ENCODE measurements around the gene TRMT13.

TRMT13 gene

GRCh38 chr1:100164216-100164615, 31.3 kb downstream of the TRMT13 start:
- no peak for DNase-seq

DNA sequence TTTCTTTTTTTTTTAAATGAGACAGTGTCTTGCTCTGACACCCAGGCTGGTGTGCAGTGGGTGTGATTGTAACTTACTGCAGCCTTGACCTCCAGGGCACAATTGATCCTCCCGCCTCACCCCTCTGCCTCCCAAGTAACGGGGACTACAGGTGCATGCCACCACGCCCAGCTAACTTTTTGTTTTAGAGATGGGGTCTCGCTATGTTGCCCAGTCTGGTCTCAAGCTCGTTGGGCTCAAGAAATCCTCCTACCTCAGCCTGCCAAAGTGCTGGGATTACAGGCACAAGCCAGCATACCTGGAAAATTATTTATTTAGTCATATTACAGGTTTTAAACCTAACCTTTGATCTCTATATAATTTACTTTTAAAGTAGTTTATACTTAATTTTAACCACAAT, 31.7 kb downstream of the TRMT13 start:
- Histone ChIP-seq H2BK15ac (replicated peaks; ENCODE audit: low read depth) (no peak overlapping the region), H3K79me1 (ENCODE audit: low read length) (no peaks in the 10 kb centered on the region), H2AK5ac (ENCODE audit: low read length) (no peak overlapping the region), H3K27ac (ENCODE audit: low read depth, low read length) (no peak overlapping the region), H3K4me3 (ENCODE audit: low read length) (no peak overlapping the region), H3K4ac (ENCODE audit: low read depth, low read length) (no peak overlapping the region), H3K4me2 (ENCODE audit: low read length) (no peak overlapping the region), H3K36me3 (ENCODE audit: control insufficient read depth, insufficient read depth, low read length) (no peaks in the 10 kb centered on the region), H4K8ac (ENCODE audit: low read depth, low read length) (no peak overlapping the region), H3K79me2 (ENCODE audit: control insufficient read depth, insufficient read depth, low read length) (no peaks in the 10 kb centered on the region), H3K4me1 (ENCODE audit: control insufficient read depth, low read depth, low read length) (no peaks in the 10 kb centered on the region), H3K18ac (ENCODE audit: low read length) (no peak overlapping the region), H3K56ac (ENCODE audit: low read length) (no peak overlapping the region), H2BK5ac (ENCODE audit: low read length) (no peak overlapping the region), H3K27me3 (ENCODE audit: insufficient read depth, low read length, poor library complexity) (no peaks in the 10 kb centered on the region), H2BK120ac (ENCODE audit: low read depth, low read length) (no peak overlapping the region), H3K23ac (ENCODE audit: low read length) (no peak overlapping the region), H4K5ac (ENCODE audit: low read length) (no peak overlapping the region), H3K9ac (ENCODE audit: low read length) (no peak overlapping the region)
- DNase-seq, result no peak
- WGBS (ENCODE audit: extremely low coverage, insufficient coverage, low lambda C conversion rate), result no CpG with 5 or more reads among the region's 5 CpGs

More at GRCh38 chr1:100164216-100164615, 31.3 kb downstream of the TRMT13 start:
- Histone ChIP-seq H3K4me2 (ENCODE audit: low read length) (no peak overlapping the region), H3K23ac (ENCODE audit: low read length) (no peak overlapping the region), H2BK15ac (replicated peaks; ENCODE audit: low read depth) (no peak overlapping the region), H3K9ac (ENCODE audit: low read length) (no peak overlapping the region), H3K36me3 (ENCODE audit: control insufficient read depth, insufficient read depth, low read length) (no peaks in the 10 kb centered on the region), H2BK5ac (ENCODE audit: low read length) (no peak overlapping the region), H3K4me3 (ENCODE audit: low read length) (no peak overlapping the region), H3K79me1 (ENCODE audit: low read length) (no peaks in the 10 kb centered on the region), H3K56ac (ENCODE audit: low read length) (no peak overlapping the region), H2BK120ac (ENCODE audit: low read depth, low read length) (no peak overlapping the region), H4K8ac (ENCODE audit: low read depth, low read length) (no peak overlapping the region), H4K5ac (ENCODE audit: low read length) (no peak overlapping the region), H3K4ac (ENCODE audit: low read depth, low read length) (no peak overlapping the region), H3K18ac (ENCODE audit: low read length) (no peak overlapping the region), H3K27me3 (ENCODE audit: insufficient read depth, low read length, poor library complexity) (no peaks in the 10 kb centered on the region), H3K27ac (ENCODE audit: low read depth, low read length) (no peak overlapping the region), H3K4me1 (ENCODE audit: control insufficient read depth, low read depth, low read length) (no peaks in the 10 kb centered on the region), H2AK5ac (ENCODE audit: low read length) (no peak overlapping the region), H3K79me2 (ENCODE audit: control insufficient read depth, insufficient read depth, low read length) (no peaks in the 10 kb centered on the region)
- WGBS (ENCODE audit: extremely low coverage, insufficient coverage, low lambda C conversion rate), result no CpG with 5 or more reads among the region's 2 CpGs

DNA sequence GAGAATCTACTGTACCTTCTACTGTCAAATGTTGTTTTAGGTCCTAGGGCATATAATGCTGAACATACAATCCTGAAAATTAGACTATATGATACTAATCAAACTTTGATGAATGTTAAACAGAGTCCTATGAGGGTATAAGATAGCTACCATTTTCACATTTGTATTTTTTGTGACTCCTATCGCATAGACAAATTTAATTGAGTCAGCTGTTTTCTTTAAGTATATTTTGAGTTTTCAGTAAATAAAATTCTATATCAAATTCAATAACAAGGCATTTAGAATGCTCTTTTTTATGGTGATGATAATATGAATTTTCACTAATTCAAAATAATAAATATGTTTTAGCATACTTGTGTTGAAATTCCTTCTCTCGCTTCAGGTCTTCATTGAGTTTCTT, 35.1 kb downstream of the TRMT13 start:
- Histone ChIP-seq H3K79me1 (ENCODE audit: low read length) (no peaks in the 10 kb centered on the region), H2BK5ac (ENCODE audit: low read length) (no peak overlapping the region), H3K56ac (ENCODE audit: low read length) (no peak overlapping the region), H2BK120ac (ENCODE audit: low read depth, low read length) (no peak overlapping the region), H3K4me2 (ENCODE audit: low read length) (no peak overlapping the region), H3K27me3 (ENCODE audit: insufficient read depth, low read length, poor library complexity) (no peaks in the 10 kb centered on the region), H3K27ac (ENCODE audit: low read depth, low read length) (no peak overlapping the region), H3K9ac (ENCODE audit: low read length) (no peak overlapping the region), H2BK15ac (replicated peaks; ENCODE audit: low read depth) (no peak overlapping the region), H4K5ac (ENCODE audit: low read length) (no peak overlapping the region), H3K18ac (ENCODE audit: low read length) (no peak overlapping the region), H3K79me2 (ENCODE audit: control insufficient read depth, insufficient read depth, low read length) (no peaks in the 10 kb centered on the region), H3K4me1 (ENCODE audit: control insufficient read depth, low read depth, low read length) (no peaks in the 10 kb centered on the region), H3K4ac (ENCODE audit: low read depth, low read length) (no peak overlapping the region), H4K8ac (ENCODE audit: low read depth, low read length) (no peak overlapping the region), H3K23ac (ENCODE audit: low read length) (no peak overlapping the region), H2AK5ac (ENCODE audit: low read length) (no peak overlapping the region), H3K36me3 (ENCODE audit: control insufficient read depth, insufficient read depth, low read length) (no peaks in the 10 kb centered on the region), H3K4me3 (ENCODE audit: low read length) (no peak overlapping the region)
- no peak for DNase-seq
- no CpG with 5 or more reads among the region's 2 CpGs for WGBS (ENCODE audit: extremely low coverage, insufficient coverage, low lambda C conversion rate)

DNA sequence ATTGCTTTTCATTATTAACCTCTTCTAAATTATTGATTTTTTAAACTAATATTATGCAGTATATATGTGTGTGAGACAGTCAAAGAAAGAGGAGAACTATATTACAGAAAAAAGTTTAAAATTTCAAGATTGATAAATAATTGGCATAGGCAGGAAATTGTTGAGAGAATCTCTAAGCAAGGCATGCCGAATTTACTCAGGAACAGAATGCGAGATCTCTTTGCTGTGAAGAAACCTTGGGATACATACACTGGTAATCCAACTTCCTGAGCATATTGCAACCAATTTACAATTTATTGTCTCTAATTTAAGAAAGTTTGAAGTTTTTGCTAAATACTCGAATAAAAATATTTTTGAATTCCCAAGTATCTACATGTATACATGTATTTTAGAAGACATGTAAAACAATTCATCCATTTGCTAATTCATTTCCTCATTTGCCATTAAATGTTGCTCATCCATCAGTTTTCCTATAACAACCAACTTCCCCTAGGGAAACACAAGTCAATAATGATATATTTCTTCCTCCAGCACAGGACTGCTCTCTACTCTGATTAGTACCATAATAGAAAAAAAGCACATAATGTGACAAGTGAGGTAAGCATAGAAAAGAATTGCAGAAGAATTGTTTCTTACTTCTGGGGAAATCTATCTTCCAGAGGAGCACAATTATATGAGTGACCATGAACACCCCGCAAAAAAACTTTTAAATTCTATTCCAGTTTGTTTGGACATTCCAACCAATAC, 44.5 kb downstream of the TRMT13 start:
- no peak overlapping the region for H2AK5ac ChIP-seq (ENCODE audit: low read length)
- DNase-seq, result no peak
- no peaks in the 10 kb centered on the region for H3K36me3 ChIP-seq (ENCODE audit: control insufficient read depth, insufficient read depth, low read length)
- no CpG with 5 or more reads among the region's 4 CpGs for WGBS (ENCODE audit: extremely low coverage, insufficient coverage, low lambda C conversion rate)
- no peak overlapping the region for H3K18ac ChIP-seq (ENCODE audit: low read length)
- H3K79me2 ChIP-seq (ENCODE audit: control insufficient read depth, insufficient read depth, low read length), result no peaks in the 10 kb centered on the region
- H3K56ac ChIP-seq (ENCODE audit: low read length), result no peak overlapping the region
- H3K27ac ChIP-seq (ENCODE audit: low read depth, low read length), result no peak overlapping the region
- H4K8ac ChIP-seq (ENCODE audit: low read depth, low read length), result no peak overlapping the region
- H3K79me1 ChIP-seq (ENCODE audit: low read length), result no peaks in the 10 kb centered on the region
- no peak overlapping the region for H2BK15ac ChIP-seq (replicated peaks; ENCODE audit: low read depth)
- H3K9ac ChIP-seq (ENCODE audit: low read length), result no peak overlapping the region
- H3K4me3 ChIP-seq (ENCODE audit: low read length), result no peak overlapping the region
- H3K23ac ChIP-seq (ENCODE audit: low read length), result no peak overlapping the region
- no peak overlapping the region for H4K5ac ChIP-seq (ENCODE audit: low read length)
- no peaks in the 10 kb centered on the region for H3K4me1 ChIP-seq (ENCODE audit: control insufficient read depth, low read depth, low read length)
- H2BK120ac ChIP-seq (ENCODE audit: low read depth, low read length), result no peak overlapping the region
- H3K4ac ChIP-seq (ENCODE audit: low read depth, low read length), result no peak overlapping the region
- no peak overlapping the region for H2BK5ac ChIP-seq (ENCODE audit: low read length)
- no peaks in the 10 kb centered on the region for H3K27me3 ChIP-seq (ENCODE audit: insufficient read depth, low read length, poor library complexity)
- no peak overlapping the region for H3K4me2 ChIP-seq (ENCODE audit: low read length)

DNA sequence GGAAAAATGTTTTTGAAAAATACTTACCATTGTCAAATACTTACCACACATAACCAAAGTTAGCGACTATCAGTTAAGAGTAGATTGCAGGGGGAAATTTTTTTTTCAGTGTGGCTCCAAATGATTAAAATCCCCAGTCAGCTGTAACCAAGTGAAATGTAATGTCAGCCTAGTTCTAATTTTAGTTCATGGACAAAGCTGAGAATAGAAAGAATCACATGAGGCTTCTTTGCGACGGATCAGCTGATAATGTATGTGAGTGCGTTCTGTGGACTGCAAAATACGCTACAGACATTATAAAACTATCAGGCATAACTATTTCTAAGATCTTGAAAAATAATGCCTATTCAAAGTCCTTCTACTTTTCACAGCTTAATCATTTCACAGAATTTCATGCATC, 45.1 kb downstream of the TRMT13 start, which contains the start of gene LRRC39:
Gene LRRC39 (minus strand): TSS at position 166 of the 400 bp plus-strand sequence. CDS start 9,740 bp downstream, outside the sequence.
- no peak within 1 kb of the TSS for H3K4ac ChIP-seq (ENCODE audit: low read depth, low read length)

DNA sequence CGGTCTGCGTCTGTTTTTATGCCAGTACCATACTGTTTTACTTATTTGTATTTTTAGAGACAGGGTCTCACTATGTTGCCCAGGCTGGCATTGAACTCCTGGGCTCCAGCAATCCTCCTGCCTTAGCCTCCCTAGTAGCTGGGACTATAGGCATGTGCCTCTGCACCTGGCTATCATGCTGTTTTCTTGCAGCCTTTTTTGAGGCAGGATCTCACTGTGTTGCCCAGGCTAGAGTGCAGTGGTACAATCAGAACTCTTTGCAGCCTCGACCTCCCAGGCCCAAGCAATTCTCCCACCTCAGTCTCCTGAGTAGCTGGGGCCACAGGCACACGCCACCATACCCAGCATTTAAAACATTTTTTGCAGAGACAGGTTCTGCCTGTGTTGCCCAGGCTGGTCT, 50.4 kb downstream of the TRMT13 start:
- Histone ChIP-seq H2BK15ac (replicated peaks; ENCODE audit: low read depth) (no peak overlapping the region), H4K5ac (ENCODE audit: low read length) (no peak overlapping the region), H3K79me1 (ENCODE audit: low read length) (no peaks in the 10 kb centered on the region), H3K79me2 (ENCODE audit: control insufficient read depth, insufficient read depth, low read length) (no peaks in the 10 kb centered on the region), H3K27me3 (ENCODE audit: insufficient read depth, low read length, poor library complexity) (no peaks in the 10 kb centered on the region), H3K36me3 (ENCODE audit: control insufficient read depth, insufficient read depth, low read length) (no peaks in the 10 kb centered on the region), H2BK120ac (ENCODE audit: low read depth, low read length) (no peak overlapping the region), H3K56ac (ENCODE audit: low read length) (no peak overlapping the region), H3K4me2 (ENCODE audit: low read length) (no peak overlapping the region), H3K9ac (ENCODE audit: low read length) (no peak overlapping the region), H3K4me1 (ENCODE audit: control insufficient read depth, low read depth, low read length) (no peaks in the 10 kb centered on the region), H3K4ac (ENCODE audit: low read depth, low read length) (no peak overlapping the region), H3K4me3 (ENCODE audit: low read length) (no peak overlapping the region), H4K8ac (ENCODE audit: low read depth, low read length) (no peak overlapping the region), H2BK5ac (ENCODE audit: low read length) (no peak overlapping the region), H3K18ac (ENCODE audit: low read length) (no peak overlapping the region), H3K23ac (ENCODE audit: low read length) (no peak overlapping the region), H3K27ac (ENCODE audit: low read depth, low read length) (no peak overlapping the region), H2AK5ac (ENCODE audit: low read length) (no peak overlapping the region)
- no peak for DNase-seq
- no CpG with 5 or more reads among the region's 4 CpGs for WGBS (ENCODE audit: extremely low coverage, insufficient coverage, low lambda C conversion rate)

More for the DNA sequence above, 45.1 kb downstream of the TRMT13 start, which contains the start of gene LRRC39:
- H4K8ac ChIP-seq (ENCODE audit: low read depth, low read length), result no peak within 1 kb of the TSS
- no peak within 1 kb of the TSS for H3K27ac ChIP-seq (ENCODE audit: low read depth, low read length)
- H3K56ac ChIP-seq (ENCODE audit: low read length), result no peak within 1 kb of the TSS
- no CpG with 5 or more reads among the region's 5 CpGs for WGBS (ENCODE audit: extremely low coverage, insufficient coverage, low lambda C conversion rate)
- no peak within 1 kb of the TSS for H3K4me3 ChIP-seq (ENCODE audit: low read length)
- DNase-seq, result no peak
- no peak within 1 kb of the TSS for H2BK120ac ChIP-seq (ENCODE audit: low read depth, low read length)
- no peaks in the 10 kb centered on the region for H3K27me3 ChIP-seq (ENCODE audit: insufficient read depth, low read length, poor library complexity)
- H2BK5ac ChIP-seq (ENCODE audit: low read length), result no peak within 1 kb of the TSS
- no peak within 1 kb of the TSS for H2AK5ac ChIP-seq (ENCODE audit: low read length)
- no peak within 1 kb of the TSS for H4K5ac ChIP-seq (ENCODE audit: low read length)
- H3K23ac ChIP-seq (ENCODE audit: low read length), result no peak within 1 kb of the TSS
- H3K79me1 ChIP-seq (ENCODE audit: low read length), result no peaks in the 10 kb centered on the region
- no peak within 1 kb of the TSS for H2BK15ac ChIP-seq (replicated peaks; ENCODE audit: low read depth)
- no peak within 1 kb of the TSS for H3K18ac ChIP-seq (ENCODE audit: low read length)
- no peak within 1 kb of the TSS for H3K9ac ChIP-seq (ENCODE audit: low read length)
- H3K4me1 ChIP-seq (ENCODE audit: control insufficient read depth, low read depth, low read length), result no peaks in the 10 kb centered on the region
- no peaks in the 10 kb centered on the region for H3K36me3 ChIP-seq (ENCODE audit: control insufficient read depth, insufficient read depth, low read length)
- H3K4me2 ChIP-seq (ENCODE audit: low read length), result no peak within 1 kb of the TSS
- no peaks in the 10 kb centered on the region for H3K79me2 ChIP-seq (ENCODE audit: control insufficient read depth, insufficient read depth, low read length)

All from mesendoderm (in vitro differentiated cells).